Gastrocnemius medialis (tissue), 4 donors: ENCODE measurements around the gene B4GALT6. TPM values are rescaled to one million over a fixed set of nuclear protein-coding genes. Genes with fewer than 3 reads are reported as not detected.

ENCODE experiments used
- ATAC-seq, 2 donors: fragments of 150-250 bp; one replicate each; pipeline ENCODE4 v1.9.1; 2016
- DNase-seq, 2 donors: peaks; one replicate each; pipeline ENCODE4 v3.0.0-alpha.2; 2019
- H3K27ac ChIP-seq, 4 donors: fragments of 200-600 bp; sonication (generic); 1 replicate in 1 of 4; 2 replicates in 3 of 4; pipeline ENCODE4 v1.5.1; 2016 to 2018; ENCODE audit warnings: mild to moderate bottlenecking in 2 of 4, moderate library complexity in 1 of 4
- H3K27me3 ChIP-seq, 3 donors: fragments of 200-600 bp; sonication (generic) in 2 of 3; 1 replicate in 1 of 3; 2 replicates in 2 of 3; pipeline versions ENCODE4 v1.5.1 to v1.6.0; 2016 to 2019; ENCODE audit warnings: mild to moderate bottlenecking in 1 of 3, moderate library complexity in 1 of 3
- H3K36me3 ChIP-seq, 2 donors: fragments of 200-600 bp; sonication (generic) in 1 of 2; one replicate each; pipeline ENCODE4 v1.5.1; 2017 to 2018
- H3K4me1 ChIP-seq, 2 donors: fragments of 200-600 bp; sonication (generic) in 1 of 2; one replicate each; pipeline ENCODE4 v1.5.1; 2016 to 2017; ENCODE audit warnings: mild to moderate bottlenecking in 2 of 2
- H3K4me3 ChIP-seq, 4 donors: fragments of 200-600 bp; sonication (generic) in 3 of 4; 1 replicate in 1 of 4; 2 replicates in 3 of 4; pipeline ENCODE4 v1.5.1; 2016 to 2019; ENCODE audit warnings: mild to moderate bottlenecking in 2 of 4
- H3K9me3 ChIP-seq, 3 donors: fragments of 200-600 bp; sonication (generic) in 2 of 3; 1 replicate in 1 of 3; 2 replicates in 2 of 3; pipeline ENCODE4 v1.5.1; 2016 to 2019
- POLR2A ChIP-seq, 2 donors: fragments of 450-650 bp; IDR thresholded peaks; one replicate each; pipeline ENCODE4 v1.6.1; 2017; ENCODE audit warnings: antibody characterized with exemption in 2 of 2, mild to moderate bottlenecking in 2 of 2, moderate library complexity in 2 of 2
- in situ Hi-C, 4 donors: fragments of 200-750 bp; cut with MboI; loops; one replicate each; pipeline versions ENCODE4 v1.15.0 to v1.8.0; 2017; ENCODE audit warnings: low sequenced_read_pairs in 4 of 4
- intact Hi-C: fragments of 100-400 bp; cut with DNase I; formaldehyde crosslinking; loops from one replicate; pipeline ENCODE4 v1.15.1; 2023; ENCODE audit warnings: low total_unique reads
- total RNA-seq, 4 donors: library from RNA; depleted of rRNA; stranded (reverse); fragments of >200 nt; gene quantifications; one replicate each; pipeline versions ENCODE4 v1.1.0 to v1.2.3, GENCODE V29; 2016
- TF ChIP-seq, protein P1 (sequence below), 5 experiments: fragments of 450-650 bp in 3 of 5; fragments of 200-600 bp in 2 of 5; sonication (generic) in 2 of 5; IDR thresholded peaks in 4 of 5; conservative IDR thresholded peaks in 1 of 5; 1 replicate in 4 of 5; 2 replicates in 1 of 5; pipeline ENCODE4 v1.5.1; 2016 to 2019; ENCODE audit warnings: antibody characterized with exemption in 5 of 5, mild to moderate bottlenecking in 3 of 5, moderate library complexity in 3 of 5

The B4GALT6 gene
- total RNA-seq, 4 donors from 2014 or later, result 0.85 to 2.9 (median 1.9) TPM

DNA sequence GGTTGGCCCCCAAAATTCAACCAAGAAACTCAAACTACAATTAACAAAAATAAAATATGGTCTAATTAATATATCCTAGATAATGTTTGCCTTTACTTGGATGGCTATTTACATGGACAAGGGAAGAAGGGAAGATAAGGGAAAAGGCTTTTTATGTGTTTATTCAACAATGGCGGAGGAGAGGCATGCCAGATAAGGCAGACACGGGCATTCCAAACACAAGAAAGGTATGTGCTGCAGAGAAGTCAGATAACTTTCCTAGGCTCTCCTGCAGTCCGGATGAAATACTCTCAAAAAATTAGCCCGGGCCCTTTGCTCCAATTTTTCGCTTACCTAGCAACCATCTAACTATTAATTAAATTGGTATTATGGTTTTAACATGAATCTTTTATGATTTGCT, 97.8 kb downstream of the B4GALT6 start:
- intact Hi-C loops, result no loop called here

DNA sequence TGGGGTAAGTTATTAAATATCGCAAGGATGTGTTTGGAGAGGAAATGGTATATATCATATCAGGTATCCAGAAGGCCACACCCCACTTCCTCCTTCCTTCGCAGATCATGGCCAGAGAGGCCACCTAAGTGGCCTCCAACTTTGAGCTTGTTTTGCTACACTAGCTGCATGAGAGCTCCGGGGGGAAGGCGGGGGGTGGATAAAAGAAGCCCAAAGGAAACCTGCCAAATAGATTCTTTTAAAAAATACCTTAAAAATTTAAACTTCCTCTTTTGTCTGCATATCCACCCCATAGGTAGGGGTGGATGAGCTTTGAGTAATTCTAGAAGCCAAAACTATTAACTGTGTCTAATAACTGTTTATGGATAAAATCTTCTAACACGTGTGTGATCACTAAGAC, 98.4 kb downstream of the B4GALT6 start:
- DNase-seq, result no peak
- in situ Hi-C loops, result no loop called here
- no peak for ATAC-seq
- Histone ChIP-seq H3K27me3 (no peaks in the 10 kb centered on the region), H3K27ac (no peak overlapping the region), H3K4me3 (no peak overlapping the region), H3K4me1 (no peaks in the 10 kb centered on the region), H3K9me3 (no peaks in the 10 kb centered on the region), H3K36me3 (no peaks in the 10 kb centered on the region)
- TF ChIP-seq, protein P1, sequence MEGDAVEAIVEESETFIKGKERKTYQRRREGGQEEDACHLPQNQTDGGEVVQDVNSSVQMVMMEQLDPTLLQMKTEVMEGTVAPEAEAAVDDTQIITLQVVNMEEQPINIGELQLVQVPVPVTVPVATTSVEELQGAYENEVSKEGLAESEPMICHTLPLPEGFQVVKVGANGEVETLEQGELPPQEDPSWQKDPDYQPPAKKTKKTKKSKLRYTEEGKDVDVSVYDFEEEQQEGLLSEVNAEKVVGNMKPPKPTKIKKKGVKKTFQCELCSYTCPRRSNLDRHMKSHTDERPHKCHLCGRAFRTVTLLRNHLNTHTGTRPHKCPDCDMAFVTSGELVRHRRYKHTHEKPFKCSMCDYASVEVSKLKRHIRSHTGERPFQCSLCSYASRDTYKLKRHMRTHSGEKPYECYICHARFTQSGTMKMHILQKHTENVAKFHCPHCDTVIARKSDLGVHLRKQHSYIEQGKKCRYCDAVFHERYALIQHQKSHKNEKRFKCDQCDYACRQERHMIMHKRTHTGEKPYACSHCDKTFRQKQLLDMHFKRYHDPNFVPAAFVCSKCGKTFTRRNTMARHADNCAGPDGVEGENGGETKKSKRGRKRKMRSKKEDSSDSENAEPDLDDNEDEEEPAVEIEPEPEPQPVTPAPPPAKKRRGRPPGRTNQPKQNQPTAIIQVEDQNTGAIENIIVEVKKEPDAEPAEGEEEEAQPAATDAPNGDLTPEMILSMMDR (IDR thresholded peaks at IDR 0.05 in 4 of 5, conservative IDR thresholded peaks at IDR 0.05 in 1 of 5), result no peak
- TF ChIP-seq POLR2A (IDR thresholded peaks at IDR 0.05), result no peak
- intact Hi-C loops, result no loop called here

More for the DNA sequence above, 97.8 kb downstream of the B4GALT6 start:
- H3K36me3 ChIP-seq, result no peaks in the 10 kb centered on the region
- no peak for DNase-seq
- H3K4me1 ChIP-seq, result no peaks in the 10 kb centered on the region
- H3K4me3 ChIP-seq, result no peak overlapping the region
- H3K9me3 ChIP-seq, result no peaks in the 10 kb centered on the region
- ATAC-seq, result no peak
- TF ChIP-seq, protein P1 (IDR thresholded peaks at IDR 0.05 in 4 of 5, conservative IDR thresholded peaks at IDR 0.05 in 1 of 5), result no peak
- no peak for TF ChIP-seq POLR2A (IDR thresholded peaks at IDR 0.05)
- in situ Hi-C loops, result no loop called here
- no peak overlapping the region for H3K27ac ChIP-seq
- H3K27me3 ChIP-seq, result no peaks in the 10 kb centered on the region

DNA sequence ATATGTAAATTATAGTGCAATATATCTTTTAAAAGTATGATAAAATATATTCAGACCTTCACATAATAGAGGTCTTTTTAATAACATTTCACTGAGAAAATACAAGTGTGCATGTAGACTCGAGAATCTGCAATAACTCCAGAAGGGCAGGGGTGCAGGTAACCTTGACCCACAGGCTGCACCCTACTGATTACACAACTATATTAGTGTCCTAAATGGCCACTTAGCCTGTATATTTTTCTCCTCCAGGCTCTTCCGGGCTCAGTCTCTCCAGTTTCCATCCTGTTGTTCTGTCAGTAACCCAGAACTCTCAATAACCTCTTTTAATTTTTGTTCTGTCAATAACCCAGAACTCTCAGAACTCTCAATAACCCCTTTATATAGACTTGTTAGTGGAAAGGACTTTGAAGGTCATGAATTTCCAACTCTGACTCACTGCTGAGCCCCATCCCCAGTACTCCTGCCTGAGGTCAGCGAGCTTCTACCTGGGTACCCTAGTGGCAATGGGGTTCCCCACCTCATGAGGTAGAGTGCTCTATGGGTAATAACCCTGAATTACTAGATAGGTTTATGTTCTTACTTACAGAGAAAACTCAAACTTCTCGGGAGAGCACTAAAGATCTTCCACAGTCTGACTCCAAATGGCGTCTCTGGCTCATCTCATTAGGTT, 101.1 kb downstream of the B4GALT6 start:
- intact Hi-C loops, result no loop called here
- H3K9me3 ChIP-seq, result no peaks in the 10 kb centered on the region
- H3K27me3 ChIP-seq, result no peaks in the 10 kb centered on the region
- H3K4me1 ChIP-seq, result no peaks in the 10 kb centered on the region
- in situ Hi-C loops, result no loop called here
- no peak for ATAC-seq
- H3K27ac ChIP-seq, result no peak overlapping the region
- no peaks in the 10 kb centered on the region for H3K36me3 ChIP-seq
- TF ChIP-seq, protein P1 (IDR thresholded peaks at IDR 0.05 in 4 of 5, conservative IDR thresholded peaks at IDR 0.05 in 1 of 5), result no peak
- no peak for TF ChIP-seq POLR2A (IDR thresholded peaks at IDR 0.05)
- DNase-seq, result no peak
- no peak overlapping the region for H3K4me3 ChIP-seq

DNA sequence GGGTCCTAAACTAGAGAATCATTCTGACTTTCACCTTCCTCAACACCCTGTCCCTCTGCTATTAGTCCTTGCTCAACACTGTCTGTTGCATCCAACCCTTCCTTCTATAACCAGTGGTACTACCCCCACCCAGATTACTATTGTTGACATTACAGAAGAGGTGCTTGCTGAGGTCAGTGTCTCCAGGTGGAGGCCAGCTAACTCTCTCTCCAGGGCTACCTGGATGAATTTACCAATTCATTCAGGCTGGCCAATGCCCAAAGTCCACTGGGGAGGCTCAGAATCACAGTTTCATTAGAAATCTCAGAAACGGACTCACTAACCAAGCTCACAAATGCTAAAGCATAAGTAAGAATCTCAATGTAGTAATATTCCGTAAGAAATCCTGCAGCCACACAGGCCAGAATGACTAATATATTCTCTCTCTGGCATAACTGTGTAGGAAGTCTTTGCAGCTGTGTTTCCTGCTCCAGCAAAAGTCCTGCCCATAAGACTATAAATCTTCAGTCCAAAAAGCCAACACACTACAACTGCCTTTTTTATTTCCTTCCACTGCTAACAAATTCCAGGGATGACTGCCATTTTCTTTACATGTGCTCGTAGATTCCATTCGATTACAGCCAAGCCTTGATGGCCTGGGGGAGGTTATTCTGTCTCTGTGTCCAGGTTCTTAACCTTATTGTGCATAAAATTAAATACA, 102.7 kb downstream of the B4GALT6 start:
- H3K4me1 ChIP-seq, result no peaks in the 10 kb centered on the region
- DNase-seq (no peak), ATAC-seq (no peak)
- H3K27me3 ChIP-seq, result no peaks in the 10 kb centered on the region
- in situ Hi-C loops, result no loop called here
- H3K36me3 ChIP-seq, result no peaks in the 10 kb centered on the region
- no peak overlapping the region for H3K4me3 ChIP-seq
- no peak for TF ChIP-seq POLR2A (IDR thresholded peaks at IDR 0.05)
- TF ChIP-seq, protein P1 (IDR thresholded peaks at IDR 0.05 in 4 of 5, conservative IDR thresholded peaks at IDR 0.05 in 1 of 5), result no peak
- H3K27ac ChIP-seq, result no peak overlapping the region
- intact Hi-C loops, result no loop called here
- H3K9me3 ChIP-seq, result no peaks in the 10 kb centered on the region
